ENCODE data around the gene NRL.

NRL gene

GRCh38 chr14:24074625-24075484, 39.9 kb downstream of the NRL start:
- H3K36me3 ChIP-seq (ENCODE audit: insufficient read depth, low read length) = no peaks in the 10 kb centered on the region
- no peak overlapping the region for H3K4me3 ChIP-seq (ENCODE audit: low read length)
- peaks cover 6% of the 10 kb centered on the region for H3K27me3 ChIP-seq (ENCODE audit: insufficient read depth, low read length)
- no peak overlapping the region for H2AFZ ChIP-seq (ENCODE audit: low read depth, low read length)
- peaks cover 17% of the 10 kb centered on the region for H3K4me1 ChIP-seq (ENCODE audit: insufficient read depth, low read length)
- H3K9me3 ChIP-seq (ENCODE audit: low read length) = peaks cover 2% of the 10 kb centered on the region

DNA sequence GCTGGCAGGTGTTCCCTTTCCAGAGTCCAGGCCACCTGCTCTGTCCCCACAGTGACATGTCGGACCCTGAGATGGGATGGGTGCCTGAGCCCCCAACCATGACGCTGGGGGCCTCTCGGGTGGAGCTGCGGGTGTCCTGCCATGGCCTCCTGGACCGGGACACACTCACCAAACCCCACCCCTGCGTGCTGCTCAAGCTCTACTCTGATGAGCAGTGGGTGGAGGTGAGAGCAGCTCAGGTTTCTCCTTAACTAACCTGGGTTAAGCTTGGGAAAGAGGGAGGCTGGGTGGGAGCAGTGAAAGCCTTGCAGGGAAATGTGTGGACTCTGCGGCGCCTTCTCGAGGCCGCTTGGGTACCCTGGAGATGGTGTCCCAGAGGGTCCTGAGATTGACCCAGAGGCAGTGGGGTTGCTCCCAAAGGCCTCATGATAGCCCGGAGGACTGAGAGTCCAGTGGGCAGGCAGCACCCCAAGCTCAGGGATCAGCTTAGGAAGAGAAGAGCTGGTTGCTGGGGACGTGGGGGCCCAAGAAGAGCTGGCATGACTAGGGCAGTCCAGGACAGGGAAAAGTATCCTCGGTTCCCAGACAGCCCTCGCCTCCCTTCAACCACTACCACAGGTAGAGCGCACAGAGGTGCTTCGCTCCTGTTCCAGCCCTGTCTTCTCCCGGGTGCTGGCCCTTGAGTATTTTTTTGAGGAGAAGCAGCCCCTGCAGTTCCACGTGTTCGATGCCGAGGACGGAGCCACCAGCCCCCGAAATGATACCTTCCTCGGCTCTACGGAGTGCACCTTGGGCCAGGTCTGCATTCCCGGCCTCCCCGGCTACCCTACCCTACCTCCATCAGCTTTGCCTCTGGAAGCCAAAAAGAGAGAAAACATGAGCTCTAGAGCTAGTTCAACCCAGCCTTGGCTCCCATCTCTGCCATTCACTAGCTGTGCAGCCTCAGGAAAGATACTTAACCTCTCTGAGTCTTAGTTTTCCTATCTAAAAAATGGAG, 41.6 kb downstream of the NRL start:
- H3K4me1 ChIP-seq (ENCODE audit: insufficient read depth, low read length) = peaks cover under 1% of the 10 kb centered on the region
- H2AFZ ChIP-seq (ENCODE audit: low read depth, low read length) = no peak overlapping the region
- H3K36me3 ChIP-seq (ENCODE audit: insufficient read depth, low read length) = no peaks in the 10 kb centered on the region
- H3K9me3 ChIP-seq (ENCODE audit: low read length) = peaks cover 2% of the 10 kb centered on the region
- H3K27me3 ChIP-seq (ENCODE audit: insufficient read depth, low read length) = peaks cover 2% of the 10 kb centered on the region
- H3K4me3 ChIP-seq (ENCODE audit: low read length) = no peak overlapping the region

DNA sequence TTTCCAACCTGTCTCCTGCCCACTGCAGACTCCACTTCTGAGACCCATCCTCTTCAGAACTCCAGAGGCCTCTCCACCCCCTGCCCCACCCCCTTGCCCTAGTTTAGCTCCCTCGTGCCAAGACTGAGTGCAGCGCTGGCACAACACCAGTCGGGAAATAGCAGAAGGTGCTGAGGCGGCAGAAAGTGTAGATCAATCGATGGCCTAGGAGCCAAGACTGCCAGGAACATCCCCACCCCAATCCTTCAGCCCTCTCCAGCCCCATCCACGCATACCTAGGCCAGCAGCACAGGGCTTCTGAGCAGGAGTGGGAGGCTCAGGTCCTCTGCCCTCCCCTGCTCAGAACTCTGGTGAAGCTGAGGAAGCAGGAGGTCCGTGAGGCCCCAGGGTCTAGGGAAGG, 42.3 kb downstream of the NRL start:
- Histone ChIP-seq H3K4me1 (ENCODE audit: insufficient read depth, low read length) (no peaks in the 10 kb centered on the region), H3K36me3 (ENCODE audit: insufficient read depth, low read length) (no peaks in the 10 kb centered on the region), H2AFZ (ENCODE audit: low read depth, low read length) (no peak overlapping the region), H3K4me3 (ENCODE audit: low read length) (no peak overlapping the region), H3K27me3 (ENCODE audit: insufficient read depth, low read length) (peaks cover 2% of the 10 kb centered on the region), H3K9me3 (ENCODE audit: low read length) (peaks cover 2% of the 10 kb centered on the region)

- H3K4me1 ChIP-seq (ENCODE audit: insufficient read depth, low read length) = no peaks in the 10 kb centered on the region
- no peak overlapping the region for H2AFZ ChIP-seq (ENCODE audit: low read depth, low read length)
- no peaks in the 10 kb centered on the region for H3K36me3 ChIP-seq (ENCODE audit: insufficient read depth, low read length)
- peaks cover 2% of the 10 kb centered on the region for H3K27me3 ChIP-seq (ENCODE audit: insufficient read depth, low read length)
- H3K9me3 ChIP-seq (ENCODE audit: low read length) = peaks cover under 1% of the 10 kb centered on the region
- no peak overlapping the region for H3K4me3 ChIP-seq (ENCODE audit: low read length)
These were observed 42.8 kb downstream of the NRL start for GRCh38 chr14:24071836-24072430.

DNA sequence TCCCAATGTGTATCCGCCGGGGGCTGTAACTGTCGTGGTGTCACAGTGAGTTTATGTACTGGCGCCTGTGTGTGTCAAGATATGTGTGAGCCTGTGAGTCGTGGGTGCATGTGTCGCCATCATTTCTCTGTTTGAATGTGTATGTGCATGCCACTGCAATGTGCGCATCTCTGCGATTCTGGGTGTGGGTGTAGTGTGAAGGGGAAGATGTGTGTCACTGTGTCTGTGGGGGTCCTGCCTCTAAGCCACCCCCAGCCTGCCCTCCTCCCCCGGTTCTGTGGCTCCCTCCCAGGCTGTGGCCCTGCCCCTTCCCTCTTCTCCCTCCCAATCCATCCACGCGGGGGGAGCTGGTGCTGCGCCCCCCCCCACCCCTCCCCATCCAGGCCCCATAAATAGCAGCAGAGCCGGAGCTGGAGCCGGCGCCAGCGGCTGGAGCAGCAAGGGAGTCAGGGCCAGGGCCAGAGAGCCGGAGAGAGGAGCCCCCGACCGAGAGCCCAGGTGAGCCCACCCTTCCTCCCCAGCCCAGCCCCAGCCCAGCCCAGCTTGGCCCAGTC, 43.5 kb downstream of the NRL start, which contains the start of gene CPNE6:
Gene CPNE6, plus strand, starts transcription at position 419 of the 554 bp plus-strand sequence. CDS start 1,375 bp downstream, outside the sequence.
- Histone ChIP-seq H2AFZ (ENCODE audit: low read depth, low read length) (no peak within 1 kb of the TSS), H3K4me3 (ENCODE audit: low read length) (no peak within 1 kb of the TSS), H3K27me3 (ENCODE audit: insufficient read depth, low read length) (peaks cover 2% of the 10 kb centered on the region), H3K4me1 (ENCODE audit: insufficient read depth, low read length) (no peaks in the 10 kb centered on the region), H3K9me3 (ENCODE audit: low read length) (no peaks in the 10 kb centered on the region), H3K36me3 (ENCODE audit: insufficient read depth, low read length) (no peaks in the 10 kb centered on the region)

DNA sequence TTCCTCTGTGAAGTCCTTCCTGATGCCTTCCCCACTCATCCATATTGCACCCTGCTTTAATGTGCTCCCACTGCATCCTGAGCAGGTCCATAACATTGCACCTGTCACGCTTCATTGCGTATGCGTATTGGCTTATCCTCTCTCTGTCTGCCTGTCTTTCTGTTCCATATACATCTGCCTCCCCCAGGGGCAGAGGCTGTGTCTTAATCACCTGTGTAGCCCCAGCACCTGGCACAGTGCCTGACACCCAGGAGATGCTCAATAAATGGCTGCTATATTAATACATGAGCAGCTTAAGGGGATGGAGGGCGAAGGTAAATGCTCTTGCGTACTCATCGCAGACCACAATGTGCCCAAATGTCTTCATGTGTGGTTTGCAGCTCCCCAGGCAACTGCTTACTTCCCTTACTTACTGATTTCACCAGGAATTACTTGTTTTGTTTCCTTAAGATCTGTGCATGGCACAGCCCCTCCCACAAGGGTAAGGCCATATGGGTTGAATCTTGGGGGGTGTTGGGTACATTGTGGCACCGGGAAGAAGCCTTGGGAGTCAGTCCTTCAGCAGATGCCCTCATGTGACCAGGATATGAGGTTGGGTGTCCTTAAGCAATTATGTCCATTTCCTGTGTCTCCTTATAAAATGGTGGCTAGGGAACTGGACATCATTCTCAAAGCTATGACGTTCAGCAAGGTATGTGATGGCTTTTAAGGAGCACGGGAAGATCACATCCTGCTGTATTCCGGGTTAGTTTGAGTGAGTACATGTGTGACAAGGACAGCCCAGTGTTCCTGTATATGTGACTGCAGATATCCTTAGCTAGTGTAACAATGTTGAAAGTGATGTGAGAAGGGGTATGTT, 44.2 kb downstream of the NRL start:
- H3K27me3 ChIP-seq (ENCODE audit: insufficient read depth, low read length) = no peaks in the 10 kb centered on the region

DNA sequence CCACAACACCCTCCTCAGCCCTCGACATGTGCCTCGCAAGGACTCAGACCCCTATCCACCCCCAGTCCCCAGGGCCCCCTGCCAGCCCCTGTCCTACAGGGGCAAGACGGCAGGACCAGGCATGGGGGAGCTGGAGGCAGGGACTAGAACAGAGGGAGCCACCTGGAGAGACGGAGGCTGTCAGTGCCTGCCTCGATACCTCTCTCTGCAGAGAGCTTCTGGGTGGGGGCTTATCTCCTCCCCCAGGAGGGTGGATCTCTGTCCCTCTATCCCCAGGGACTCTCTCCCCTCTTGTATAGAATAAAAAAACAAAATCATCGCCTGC, 45.4 kb downstream of the NRL start:
- Histone ChIP-seq H3K4me1 (ENCODE audit: insufficient read depth, low read length) (no peaks in the 10 kb centered on the region), H3K36me3 (ENCODE audit: insufficient read depth, low read length) (no peaks in the 10 kb centered on the region), H3K4me3 (ENCODE audit: low read length) (no peak overlapping the region), H3K9me3 (ENCODE audit: low read length) (no peaks in the 10 kb centered on the region), H2AFZ (ENCODE audit: low read depth, low read length) (no peak overlapping the region), H3K27me3 (ENCODE audit: insufficient read depth, low read length) (no peaks in the 10 kb centered on the region)

More for the DNA sequence above, 44.2 kb downstream of the NRL start:
- H3K9me3 ChIP-seq (ENCODE audit: low read length) = no peaks in the 10 kb centered on the region
- no peaks in the 10 kb centered on the region for H3K36me3 ChIP-seq (ENCODE audit: insufficient read depth, low read length)
- no peak overlapping the region for H2AFZ ChIP-seq (ENCODE audit: low read depth, low read length)
- no peaks in the 10 kb centered on the region for H3K4me1 ChIP-seq (ENCODE audit: insufficient read depth, low read length)
- H3K4me3 ChIP-seq (ENCODE audit: low read length) = no peak overlapping the region

- Histone ChIP-seq H3K4me1 (ENCODE audit: insufficient read depth, low read length) (no peaks in the 10 kb centered on the region), H3K4me3 (ENCODE audit: low read length) (no peak overlapping the region), H3K9me3 (ENCODE audit: low read length) (no peaks in the 10 kb centered on the region), H3K27me3 (ENCODE audit: insufficient read depth, low read length) (no peaks in the 10 kb centered on the region), H3K36me3 (ENCODE audit: insufficient read depth, low read length) (no peaks in the 10 kb centered on the region), H2AFZ (ENCODE audit: low read depth, low read length) (no peak overlapping the region)
These were observed 45.9 kb downstream of the NRL start for GRCh38 chr14:24068711-24069410.

DNA sequence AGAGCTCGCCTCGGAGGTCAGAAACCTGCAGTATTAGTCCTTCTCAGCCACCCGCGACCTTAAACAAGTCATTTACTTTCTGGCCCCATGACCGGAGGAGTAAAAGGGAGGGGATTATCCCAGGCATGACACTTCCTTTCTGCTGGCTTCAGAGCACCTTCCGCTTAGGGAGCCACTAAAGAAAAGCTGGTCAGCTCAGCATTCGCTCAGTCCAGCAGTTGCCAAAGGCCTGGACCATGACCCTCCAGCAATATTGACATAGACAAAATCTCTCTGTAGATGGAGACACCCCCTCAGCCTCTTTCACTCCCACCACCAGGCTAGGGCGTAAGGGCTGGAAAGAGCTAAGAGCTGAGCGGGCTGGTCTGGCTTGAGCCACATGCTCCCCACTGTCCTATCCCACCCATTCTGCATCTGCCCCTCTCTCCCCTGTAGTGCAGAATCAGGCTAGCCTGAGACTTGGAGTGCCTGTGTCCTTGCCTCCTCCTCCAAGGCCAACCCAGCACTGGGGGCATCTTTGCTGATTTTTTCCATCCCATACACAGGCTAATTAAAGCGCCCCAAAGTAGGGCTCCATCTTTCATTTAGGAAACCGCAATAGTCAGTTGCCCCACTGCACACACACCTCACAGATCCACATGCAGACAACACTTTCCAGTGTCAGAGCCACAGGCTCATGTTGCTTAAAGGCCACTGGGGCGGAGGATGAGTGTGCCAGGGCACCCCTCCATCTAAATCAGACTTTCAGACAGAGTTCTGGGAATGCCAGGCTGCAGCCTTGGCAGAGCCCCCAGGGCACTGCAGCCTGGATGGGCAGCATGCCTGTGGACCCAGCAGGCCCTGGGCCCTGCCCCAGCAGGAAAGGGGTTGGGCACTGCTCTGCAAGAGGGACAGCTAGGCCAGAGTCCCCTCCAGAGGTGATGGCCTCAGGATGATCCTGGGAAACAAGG, 47.3 kb downstream of the NRL start:
- H3K9me3 ChIP-seq (ENCODE audit: low read length) = no peaks in the 10 kb centered on the region
- no peak overlapping the region for H3K4me3 ChIP-seq (ENCODE audit: low read length)
- H3K36me3 ChIP-seq (ENCODE audit: insufficient read depth, low read length) = no peaks in the 10 kb centered on the region
- no peaks in the 10 kb centered on the region for H3K27me3 ChIP-seq (ENCODE audit: insufficient read depth, low read length)
- no peaks in the 10 kb centered on the region for H3K4me1 ChIP-seq (ENCODE audit: insufficient read depth, low read length)
- no peak overlapping the region for H2AFZ ChIP-seq (ENCODE audit: low read depth, low read length)

DNA sequence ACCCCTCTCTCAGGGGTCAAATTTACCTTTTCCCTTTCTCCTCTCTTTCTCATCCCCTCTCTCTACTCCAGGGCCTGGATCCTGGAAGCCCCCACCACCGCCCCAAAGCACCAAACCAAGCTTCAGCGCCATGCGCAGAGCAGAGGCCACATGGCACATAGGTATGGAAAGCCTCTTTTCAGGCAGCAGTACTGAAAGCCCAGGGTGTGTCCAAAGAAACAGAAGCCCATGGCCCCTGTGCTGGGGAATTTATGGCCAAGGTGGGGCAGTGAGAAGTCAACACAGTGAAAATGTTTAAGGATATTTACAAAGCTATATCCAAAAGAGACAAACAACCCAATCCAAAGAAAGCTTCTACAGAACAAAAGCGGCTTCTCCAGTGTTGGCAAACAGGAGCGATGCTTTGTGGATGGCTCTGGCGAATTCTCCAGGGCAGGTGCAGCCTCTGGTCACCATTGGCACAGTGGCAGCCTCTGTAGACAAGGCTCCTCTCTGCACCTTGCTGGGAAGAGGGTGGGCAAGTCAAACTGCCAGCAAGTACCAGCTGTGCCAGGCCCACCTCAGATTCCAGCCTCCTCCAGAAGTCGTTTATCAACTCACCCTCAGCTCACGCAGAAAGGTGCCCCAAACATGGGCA, 48.1 kb downstream of the NRL start:
- Histone ChIP-seq H3K4me3 (ENCODE audit: low read length) (no peak overlapping the region), H3K36me3 (ENCODE audit: insufficient read depth, low read length) (no peaks in the 10 kb centered on the region)

More for the DNA sequence above, 48.1 kb downstream of the NRL start:
- Histone ChIP-seq H3K9me3 (ENCODE audit: low read length) (no peaks in the 10 kb centered on the region), H3K4me1 (ENCODE audit: insufficient read depth, low read length) (no peaks in the 10 kb centered on the region), H2AFZ (ENCODE audit: low read depth, low read length) (no peak overlapping the region), H3K27me3 (ENCODE audit: insufficient read depth, low read length) (no peaks in the 10 kb centered on the region)
